ENCODE results near the gene ASAP2.

ASAP2 gene

DNA sequence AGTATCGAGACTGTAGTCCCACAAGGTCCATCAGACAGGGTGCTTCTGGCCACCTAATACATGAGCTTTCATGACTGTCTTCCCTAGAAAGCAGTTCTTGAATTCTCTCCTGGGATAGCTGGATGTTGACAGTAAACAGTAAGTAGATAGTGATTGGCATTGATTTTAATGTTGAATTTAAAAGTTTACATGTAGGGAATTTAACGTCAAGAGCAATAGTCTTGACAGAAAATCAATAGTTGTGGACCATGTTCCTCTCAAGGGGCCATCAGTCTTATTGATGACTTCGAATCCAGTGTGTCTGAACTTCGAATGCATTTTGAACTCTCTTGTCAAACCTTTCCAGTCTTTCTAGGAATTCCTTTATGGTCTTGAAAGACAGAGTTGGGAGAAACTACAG lies 152.9 kb downstream of the ASAP2 start:
- DNase-seq = no peak

DNA sequence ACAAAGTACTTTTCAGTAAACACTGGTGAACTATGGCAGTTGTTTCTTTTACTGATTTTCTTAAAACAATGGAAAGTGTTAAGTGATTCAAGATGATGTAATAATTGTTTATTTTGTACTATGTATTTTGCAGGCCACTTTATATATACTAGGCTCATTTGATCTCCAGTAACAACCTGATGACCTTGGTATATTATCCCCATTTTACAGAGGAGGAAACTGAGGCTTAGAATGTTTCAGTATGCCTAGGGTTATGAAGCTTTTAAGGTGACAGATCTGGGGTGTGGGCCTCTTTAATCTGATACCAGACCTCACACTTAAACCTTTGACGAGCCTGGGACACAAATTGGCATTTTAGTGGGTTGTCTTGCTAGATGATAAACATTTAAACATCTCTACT lies 153.5 kb downstream of the ASAP2 start:
- DNase-seq = no peak

DNA sequence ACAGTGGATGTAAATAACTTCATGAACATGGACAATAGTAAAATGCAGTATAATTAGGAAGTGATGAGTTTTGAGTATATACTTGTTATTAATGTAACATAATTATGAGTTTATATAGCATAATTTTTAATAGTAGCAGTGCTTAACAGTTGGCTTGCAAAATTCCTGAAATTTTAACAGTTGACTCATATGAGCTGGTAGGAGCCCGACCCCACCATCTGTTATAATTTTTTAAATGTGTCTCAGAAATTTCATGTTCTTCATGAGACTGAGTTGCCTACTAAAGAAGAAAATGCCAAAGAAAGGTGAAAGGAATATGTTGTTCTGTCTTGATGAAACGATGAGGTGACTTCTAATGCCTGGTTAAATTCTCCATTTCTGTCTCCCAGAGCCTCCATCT lies 154.1 kb downstream of the ASAP2 start:
- no peak for DNase-seq

DNA sequence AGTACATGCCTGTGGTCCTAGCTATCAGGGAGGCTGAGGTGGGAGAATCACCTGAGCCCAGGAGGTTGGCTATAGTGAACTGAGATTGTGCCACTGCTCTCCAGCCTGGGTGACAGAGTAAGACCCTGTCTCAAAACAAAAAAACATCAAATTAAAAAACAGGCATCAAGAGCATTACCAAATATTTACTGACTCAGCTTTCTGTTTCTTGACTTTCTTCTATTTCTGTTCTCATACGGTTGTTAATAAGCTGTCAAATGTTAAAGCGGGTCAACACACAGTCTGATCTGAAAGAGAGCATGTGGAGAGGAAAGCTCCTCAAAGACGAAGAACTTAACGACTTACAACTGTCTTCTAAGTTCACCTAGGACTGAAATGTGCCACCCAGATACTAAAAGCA lies 157.8 kb downstream of the ASAP2 start:
- no peak for DNase-seq

DNA sequence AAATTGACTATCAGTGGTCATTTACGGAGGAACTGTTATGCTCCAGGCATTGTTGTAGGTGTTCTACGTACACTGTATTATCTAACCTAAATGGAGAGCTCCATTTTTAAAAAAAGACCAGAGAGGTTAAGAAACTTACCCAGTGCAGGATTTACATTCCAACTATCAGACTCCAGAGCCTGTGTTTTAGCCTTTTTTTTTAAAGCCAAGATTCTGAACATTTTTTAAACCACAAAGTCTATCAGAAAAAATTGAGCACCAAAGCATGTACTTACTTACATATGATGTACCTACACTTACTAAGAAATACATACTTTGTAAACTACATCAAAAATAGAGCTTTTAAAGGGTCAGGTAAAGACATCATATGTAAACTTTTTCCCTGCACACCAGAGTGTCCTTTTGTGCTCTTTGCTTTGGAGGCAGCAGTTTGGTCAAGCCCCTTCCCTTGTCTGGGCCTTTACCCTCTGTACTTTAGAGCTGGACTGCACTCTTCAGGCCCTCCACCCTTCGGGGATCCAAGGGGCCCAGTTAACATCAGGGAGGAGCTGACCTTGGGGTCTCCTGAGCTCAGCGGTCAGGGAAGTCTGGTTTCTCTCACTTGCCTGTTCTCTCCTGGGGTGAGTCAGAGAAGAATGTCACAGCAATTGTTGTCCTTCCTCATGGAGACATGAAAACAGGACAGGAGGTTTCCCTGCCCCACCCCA lies 158.3 kb downstream of the ASAP2 start:
- no peak for DNase-seq

DNA sequence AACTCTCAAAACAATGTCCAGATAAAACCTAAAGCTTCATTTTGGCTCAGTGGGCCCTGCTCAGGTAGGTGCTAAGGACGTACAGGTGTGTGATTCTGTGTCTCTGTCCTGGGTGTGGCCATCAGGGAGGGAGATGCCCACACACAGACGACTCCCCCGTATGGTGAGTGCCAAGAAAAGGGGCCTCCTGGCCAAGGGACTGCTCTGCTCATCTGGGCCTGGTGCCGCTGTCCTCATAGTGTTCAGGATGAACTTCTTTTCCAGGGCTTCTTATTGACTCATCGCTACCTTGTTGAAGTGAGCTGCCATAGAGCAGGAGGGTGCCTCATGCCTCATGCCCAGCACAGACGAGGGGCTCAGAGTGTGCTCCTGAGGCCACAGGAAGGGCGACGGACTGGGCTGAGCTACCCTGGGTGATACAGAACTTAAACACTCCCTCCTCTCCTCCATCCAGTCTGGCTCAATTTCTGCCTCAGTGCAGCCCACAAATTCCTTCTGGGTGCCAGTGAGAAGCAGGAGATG lies 158.9 kb downstream of the ASAP2 start:
- no peak for DNase-seq

DNA sequence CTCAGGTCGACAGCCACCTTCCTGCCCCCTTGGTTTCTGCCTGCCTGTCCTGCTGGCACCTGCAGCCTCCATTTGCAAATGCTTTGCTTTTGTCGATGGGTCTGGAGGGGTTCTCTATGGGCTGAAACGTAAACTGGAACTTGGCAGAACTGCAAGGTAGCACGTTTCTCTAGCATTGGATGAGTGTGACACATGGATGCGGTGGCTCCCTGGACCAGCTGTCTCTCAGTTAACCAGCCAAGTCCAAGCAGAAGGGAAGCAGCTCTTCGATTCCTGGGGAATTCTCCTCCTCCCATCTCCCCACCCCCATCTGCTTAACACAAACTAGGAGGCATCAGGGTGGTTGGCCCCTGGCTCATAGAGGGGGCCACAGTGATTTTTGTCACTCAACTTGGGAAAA lies 159.4 kb downstream of the ASAP2 start:
- DNase-seq = no peak

DNA sequence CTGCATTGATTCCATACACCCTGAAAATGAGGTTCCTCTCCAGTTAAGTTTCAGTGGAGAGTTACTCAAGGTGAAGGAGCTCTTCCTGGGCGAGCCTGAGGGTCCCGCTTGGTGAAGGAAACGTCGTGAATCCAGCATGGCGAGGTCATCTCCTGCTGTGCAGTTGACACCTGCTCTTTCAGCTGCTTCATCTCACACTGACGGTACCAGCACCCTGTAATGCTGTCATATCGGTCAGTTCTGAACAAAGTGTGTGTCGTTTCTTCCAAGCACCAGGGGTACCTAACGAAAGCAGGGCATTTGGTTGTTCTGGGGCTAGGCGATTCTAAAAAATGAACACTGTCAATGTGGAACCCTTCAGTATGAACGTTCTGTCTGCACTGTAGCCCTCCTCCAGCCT lies 164.1 kb downstream of the ASAP2 start:
- DNase-seq = no peak

DNA sequence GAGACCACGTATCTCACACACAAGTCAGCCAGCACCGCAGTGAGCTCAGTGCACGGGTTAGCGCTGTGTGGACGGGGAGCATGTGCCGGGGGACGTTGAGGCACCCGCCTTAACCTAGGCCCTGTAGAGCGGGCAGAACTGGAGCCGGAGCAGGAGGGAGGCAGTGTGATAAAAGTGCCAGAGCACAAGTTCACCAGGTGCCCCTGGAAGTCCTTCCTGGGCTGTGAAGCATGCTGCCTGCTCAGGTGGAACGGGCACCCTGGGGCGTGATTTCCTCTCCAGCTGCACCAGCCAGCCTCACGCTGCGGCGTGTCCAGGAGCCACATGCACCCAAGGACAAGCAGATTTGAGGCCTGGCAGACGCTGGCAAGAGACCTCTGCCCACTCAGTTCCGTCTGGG lies 166.4 kb downstream of the ASAP2 start:
- DNase-seq = no peak

DNA sequence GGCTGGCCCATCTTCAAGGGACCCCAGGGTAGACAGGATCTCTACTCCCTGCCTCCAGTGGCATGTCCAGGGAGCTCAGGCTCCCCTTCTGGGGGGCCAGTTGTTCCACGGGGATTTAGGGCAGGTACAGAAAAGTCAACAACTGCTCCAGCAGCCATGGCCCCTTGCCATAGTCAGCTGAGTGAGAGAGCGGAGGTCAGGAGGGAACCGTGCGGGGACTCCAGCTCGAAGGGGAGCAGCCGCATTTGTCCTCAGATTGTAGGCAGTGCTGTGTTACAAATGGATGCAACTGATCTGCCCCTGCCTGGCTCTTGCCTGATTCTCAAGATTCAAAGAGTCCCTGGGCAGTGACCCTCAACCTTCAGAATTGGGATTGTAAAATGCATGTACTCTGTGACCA lies 166.9 kb downstream of the ASAP2 start:
- DNase-seq = no peak

DNA sequence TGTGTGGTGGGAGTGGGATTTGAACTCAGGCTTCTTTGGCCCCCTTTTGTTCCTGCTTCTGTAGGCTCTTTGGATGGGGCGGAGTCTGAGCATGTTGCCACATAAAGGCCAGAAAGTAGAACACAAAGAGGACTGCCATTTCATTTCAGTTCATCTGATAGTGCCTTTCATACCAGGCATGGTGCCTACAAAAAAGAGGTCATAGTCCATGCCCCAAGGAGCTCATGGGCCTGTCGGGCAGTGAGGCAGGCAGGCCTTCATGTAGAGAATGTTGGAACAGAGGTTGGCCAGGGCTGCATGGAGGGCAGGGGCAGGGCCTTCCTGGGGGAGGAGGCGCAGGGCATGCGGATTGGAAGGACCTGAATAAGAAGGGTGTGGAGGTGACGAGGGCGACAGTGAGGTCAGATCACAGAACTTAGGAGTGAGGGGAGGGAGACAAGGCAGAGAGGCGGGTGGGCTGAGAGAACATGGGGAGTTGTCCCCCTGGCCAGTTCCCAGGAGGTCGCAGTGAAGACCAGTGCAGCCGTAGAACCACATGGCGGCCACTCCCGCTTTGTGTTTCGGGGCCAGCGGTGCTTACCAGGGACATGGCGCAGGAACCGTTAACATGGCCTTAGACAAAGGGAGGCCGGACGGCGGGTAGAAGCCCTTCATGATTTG lies 167.6 kb downstream of the ASAP2 start:
- DNase-seq = no peak

DNA sequence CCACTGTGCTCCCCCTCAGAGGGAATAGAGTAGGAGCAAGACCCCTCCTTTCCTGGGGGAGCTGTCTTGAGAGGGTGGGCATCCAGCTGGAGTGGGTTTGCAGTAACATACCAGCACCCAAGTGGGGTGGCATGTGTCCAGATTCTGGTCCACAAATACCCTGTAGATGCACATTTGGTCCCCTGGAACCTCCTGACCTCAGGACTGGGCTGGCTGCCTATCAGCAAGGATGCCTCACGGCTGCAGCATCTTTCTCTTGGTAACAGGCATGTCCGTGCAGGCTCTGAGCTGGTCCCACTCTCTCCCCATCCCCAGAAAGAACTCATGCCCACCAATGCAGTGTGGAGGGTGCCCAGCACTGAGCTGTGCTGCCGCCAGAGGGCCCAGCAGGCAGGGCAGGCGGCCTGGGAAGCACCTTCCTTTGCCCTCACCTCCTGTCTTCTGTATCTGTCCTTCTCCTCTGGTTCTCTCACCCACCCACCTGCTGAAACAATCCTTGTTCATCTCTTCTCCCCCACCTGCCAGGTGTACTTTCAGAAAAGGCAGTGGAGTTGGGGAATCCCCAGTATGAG lies 169.3 kb downstream of the ASAP2 start:
- DNase-seq = no peak

DNA sequence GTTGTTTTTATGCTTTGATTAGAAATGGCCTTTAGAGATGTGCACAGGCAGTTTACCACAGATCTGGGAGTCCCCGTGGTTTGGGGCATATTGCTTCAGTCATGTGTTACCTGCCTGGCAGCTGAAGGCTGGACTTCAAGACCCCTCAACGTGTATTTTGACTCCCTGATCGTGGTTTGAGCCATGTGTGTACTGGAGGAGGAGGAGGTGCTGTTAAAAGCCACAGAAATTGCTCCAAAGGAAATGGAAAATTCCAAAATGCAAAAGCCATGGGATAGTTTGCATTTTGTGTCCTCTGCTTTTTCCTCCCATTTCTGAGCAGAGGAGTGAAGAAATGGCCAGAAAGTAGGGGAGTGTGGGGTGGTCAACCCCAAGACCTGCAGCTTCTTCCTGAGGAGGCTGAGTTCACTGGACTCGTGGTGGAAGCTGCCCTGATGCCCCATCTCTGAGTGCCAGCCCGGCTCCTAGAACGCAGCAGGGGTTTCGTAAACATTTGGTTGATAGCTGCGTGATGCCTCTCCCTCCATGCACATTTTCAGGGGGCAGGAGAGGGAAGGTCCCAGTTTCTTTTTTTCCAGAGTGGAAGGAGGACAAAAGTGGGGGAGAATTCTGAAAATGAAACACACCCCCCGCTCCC lies 171.0 kb downstream of the ASAP2 start:
- no peak for DNase-seq

DNA sequence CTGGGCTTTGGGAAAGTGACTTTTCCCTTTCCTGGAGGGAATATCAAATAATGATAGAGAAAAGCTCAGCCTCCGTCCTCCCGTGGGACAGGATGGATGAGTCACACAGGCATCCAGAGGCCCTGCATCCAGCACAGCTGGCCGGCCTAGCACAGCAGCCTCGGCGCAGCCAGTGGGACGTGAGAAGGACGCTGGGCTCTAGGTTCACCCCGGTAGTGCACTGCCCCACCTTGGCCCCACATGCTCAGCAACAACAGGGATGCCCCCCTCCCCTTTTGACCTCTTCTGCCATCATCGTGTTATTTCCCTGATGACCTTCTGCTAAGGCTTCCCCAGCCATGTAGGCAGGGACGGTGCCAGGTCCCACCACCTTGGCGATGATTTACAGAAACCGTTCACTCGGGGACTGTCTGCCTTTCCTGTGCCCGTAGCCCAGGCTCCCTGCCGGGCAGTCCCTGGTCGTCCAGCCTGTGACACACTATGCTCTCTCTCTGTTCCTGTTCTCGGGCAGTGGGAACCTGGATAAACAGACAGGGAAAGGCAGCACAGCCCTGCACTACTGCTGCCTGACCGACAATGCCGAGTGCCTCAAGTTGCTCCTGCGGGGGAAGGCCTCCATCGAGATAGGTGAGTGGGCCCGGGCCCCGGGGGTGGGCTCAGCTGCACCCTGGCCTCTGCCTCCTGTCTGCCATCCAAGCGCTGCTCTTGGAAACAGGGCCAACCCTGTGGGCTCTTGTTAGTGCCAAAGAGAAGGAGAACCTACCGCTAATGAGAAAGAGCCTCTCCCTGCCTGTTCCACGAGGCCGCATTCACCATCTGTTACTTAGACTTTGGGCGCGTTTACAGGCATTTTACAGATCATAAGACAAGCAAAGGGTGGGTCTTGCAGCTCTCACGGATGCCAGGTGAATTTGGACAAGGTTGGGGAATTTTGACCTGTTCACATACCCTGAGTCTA lies 172.1 kb downstream of the ASAP2 start:
- DNase-seq = no peak

DNA sequence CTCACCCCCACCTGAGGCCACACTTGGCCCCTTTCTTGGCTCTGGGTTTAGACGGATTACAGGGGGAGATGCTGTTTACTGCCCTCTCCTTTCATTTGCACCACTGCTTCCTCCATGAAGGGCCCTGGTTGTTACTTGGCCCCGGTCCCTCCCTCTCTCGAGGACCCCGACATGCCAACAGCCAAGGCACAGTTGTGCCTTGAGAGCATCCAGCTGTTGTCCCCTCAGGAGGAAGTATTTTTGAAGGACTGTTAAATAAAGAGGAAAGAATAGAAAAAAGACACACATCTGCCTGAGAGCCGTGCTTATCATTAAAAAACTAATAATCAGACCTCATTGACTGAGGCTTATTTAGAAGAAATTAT lies 172.8 kb downstream of the ASAP2 start:
- no peak for DNase-seq

DNA sequence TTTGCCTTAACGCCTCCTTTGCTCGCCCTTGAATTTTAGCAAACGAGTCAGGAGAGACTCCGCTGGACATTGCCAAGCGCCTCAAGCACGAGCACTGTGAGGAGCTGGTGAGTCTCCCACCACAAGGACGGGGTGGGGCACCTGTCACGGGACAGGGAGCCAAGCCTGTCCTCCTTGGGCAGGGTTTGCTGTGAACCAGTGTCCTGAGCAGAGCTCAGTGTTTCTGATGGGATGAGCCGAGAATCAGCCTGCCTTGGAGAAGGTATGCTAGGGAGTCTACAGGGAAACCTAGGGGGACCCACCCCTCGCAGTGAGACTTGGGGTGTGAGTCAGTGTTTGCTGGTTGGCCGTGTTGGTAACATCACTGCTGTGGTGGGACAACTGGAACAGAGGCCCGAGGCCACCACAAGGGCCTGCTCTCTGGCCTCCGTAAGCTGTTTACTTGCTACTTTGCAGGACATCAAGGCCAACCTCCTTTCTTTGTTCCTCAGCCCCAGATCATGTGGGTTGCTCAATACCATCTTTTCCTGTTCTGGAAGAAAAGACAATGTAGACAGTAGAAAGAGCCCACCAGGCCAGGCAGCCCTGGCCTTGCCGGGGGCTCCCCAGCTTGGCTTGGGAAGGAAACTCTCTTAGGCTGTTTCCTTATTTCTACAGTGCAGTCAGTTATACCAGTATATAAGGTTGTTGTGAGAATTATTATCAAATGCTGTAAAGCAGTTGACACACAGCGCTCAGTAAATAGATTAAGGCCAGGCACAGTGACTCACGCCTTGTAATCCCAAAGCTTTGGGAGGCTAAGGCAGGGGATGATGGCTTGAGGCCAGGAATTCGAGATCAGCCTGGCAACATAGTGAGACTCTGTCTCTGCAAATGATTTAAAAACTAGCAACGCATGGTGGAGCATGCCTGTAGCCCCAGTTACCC lies 174.4 kb downstream of the ASAP2 start:
- DNase-seq = no peak

DNA sequence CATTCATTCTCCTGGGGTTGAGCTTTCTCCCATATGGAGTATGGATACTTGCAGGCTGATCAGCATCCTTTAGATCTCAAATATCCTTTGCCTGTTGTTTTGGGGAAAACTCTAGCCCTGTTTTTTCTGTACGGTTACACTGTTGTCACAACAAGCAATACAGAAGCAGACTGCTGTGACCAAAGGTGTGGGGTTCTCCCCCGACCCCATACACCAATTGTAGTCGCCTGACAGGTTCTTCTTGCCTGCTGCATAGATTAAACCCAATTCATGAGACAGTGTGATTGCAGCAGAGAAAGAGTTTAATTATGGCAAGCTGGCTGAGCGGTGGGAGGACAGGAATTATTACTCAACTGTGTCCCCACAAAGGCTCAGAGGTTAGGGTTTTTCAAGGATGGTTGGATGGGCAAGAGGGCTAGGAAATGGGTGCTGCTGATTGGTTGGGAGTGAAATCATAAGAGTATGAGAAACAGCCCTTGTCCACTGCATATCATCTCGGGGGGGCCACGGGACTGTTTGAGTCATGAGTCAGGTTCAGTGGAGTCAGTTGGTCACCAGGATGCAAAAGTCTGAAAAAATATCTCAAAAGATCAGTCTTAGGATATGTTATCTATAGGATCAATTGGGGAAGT lies 176.1 kb downstream of the ASAP2 start:
- DNase-seq = no peak

DNA sequence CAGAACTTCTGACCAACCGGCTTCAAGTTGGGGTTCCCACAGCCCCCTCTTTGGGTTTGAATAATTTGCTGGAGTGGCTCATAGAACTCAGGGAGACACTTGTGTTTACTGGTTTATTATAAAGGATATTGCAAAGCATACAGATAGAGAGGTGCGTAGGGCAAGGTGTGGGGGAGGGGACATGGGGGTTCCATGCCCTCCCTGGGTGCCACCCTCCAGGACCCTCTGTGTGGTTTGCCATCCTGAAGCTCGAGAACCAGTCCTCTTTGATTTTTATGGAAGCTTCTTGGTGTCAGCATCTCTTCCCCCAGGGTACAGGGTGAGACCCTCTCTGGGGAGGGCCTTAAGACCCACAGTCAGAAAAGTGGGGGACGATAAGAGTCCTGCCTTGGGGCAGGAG lies 177.9 kb downstream of the ASAP2 start:
- DNase-seq = no peak

DNA sequence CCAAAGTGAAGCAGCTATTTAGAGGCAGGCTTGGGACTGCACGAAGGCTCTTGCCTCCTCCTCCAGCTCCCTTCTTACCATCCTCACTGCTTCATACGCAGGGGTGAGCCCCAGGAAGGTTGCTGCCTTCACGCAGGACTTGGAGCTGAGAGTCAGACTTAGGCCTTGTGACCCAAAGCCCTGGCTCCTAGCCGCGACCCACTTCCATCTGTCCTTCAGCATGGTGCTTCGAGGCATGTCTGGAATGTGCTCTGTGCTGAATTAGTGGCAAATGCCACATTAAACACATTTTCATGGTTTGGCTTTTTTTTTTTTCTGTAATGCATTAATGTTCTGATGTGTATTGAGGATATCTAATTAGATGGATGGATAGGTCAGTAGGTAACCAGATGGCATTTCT lies 179.2 kb downstream of the ASAP2 start:
- DNase-seq = no peak

DNA sequence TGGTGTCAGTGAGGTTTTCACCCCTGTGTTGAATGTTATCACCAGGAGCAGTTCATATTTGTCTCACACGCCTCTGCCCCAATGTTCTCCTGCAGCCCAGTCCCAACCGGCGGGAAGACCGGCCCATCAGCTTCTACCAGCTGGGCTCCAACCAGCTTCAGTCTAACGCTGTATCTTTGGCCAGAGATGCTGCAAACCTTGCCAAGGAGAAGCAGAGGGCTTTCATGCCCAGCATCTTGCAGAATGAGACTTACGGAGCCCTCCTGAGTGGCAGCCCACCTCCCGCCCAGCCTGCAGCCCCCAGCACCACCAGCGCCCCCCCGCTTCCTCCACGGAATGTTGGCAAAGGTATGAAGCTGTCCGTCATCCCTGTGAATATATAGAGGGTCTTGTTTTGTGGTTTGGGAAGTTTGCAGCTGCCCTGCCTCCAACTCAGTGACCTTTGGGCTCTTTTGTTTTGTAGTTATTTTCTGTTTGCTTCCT lies 181.6 kb downstream of the ASAP2 start:
- no peak for DNase-seq

All from NCI-H1105 treated with DMSO at 0.1 percent for 48 hours (cell line).